ENCODE measurements around the gene SRL. TPM values are rescaled to one million over a fixed set of nuclear protein-coding genes. Genes with fewer than 3 reads are reported as not detected.

Gene SRL
- total and polyA plus RNA-seq, 2 of the 8 experiments (the other 6 are each of a cell fraction or from before 2014, with no cell fraction given), result 0.05 TPM; not detected in 1

DNA sequence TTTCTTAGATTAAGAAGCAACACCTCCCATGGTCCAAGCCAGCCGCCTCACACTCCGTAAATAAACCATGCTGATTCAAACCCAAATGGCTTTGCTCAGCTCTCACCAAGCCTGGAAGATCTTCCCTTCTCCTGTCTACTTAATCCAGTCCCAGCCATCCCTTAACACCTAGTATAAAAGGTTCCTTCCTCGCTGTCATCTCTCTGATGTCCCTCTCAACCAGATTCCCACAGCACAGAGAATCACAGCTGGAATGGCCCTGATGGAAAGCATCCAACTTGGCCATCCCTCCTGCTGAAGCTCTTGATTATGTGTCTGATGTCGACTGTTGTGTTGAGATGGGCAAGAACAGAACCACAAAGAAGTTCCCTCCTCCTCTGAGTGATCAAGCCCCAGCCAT, 75.1 kb downstream of the SRL start:
- Histone ChIP-seq H4K91ac (replicated peaks; ENCODE audit: insufficient read length, low read length) (no peak overlapping the region), H3K36me3 (ENCODE audit: control insufficient read depth in 2 of 4, insufficient read depth in 4 of 4, low read length in 3 of 4) (peaks cover 0 to 2% (median 0%) of the 10 kb centered on the region in 4 experiments; a peak in 1 of 8 replicates), H2AFZ (ENCODE audit: low read length) (no peak overlapping the region), H2AK5ac (ENCODE audit: low read depth, low read length) (no peak overlapping the region), H2BK120ac (replicated peaks; ENCODE audit: low read depth, low read length) (no peak overlapping the region), H3K9me3 (ENCODE audit: insufficient read depth in 2 of 2, low read depth in 1 of 2, low read length in 1 of 2) (no peaks in the 10 kb centered on the region), H3K79me1 (ENCODE audit: low read depth, low read length) (no peaks in the 10 kb centered on the region), H3K23ac (ENCODE audit: insufficient read length) (no peak overlapping the region), H3K27ac (ENCODE audit: low read depth, low read length) (no peak overlapping the region), H2BK15ac (ENCODE audit: low read length) (no peak overlapping the region), H3K18ac (ENCODE audit: extremely low read depth, low read length) (no peak overlapping the region), H3K4me2 (ENCODE audit: insufficient read depth in 1 of 2, low read depth in 2 of 2, low read length in 2 of 2) (no peak overlapping the region), H4K8ac (ENCODE audit: extremely low read depth, insufficient read depth, low read length) (no peak overlapping the region), H3K14ac (ENCODE audit: insufficient read length) (no peak overlapping the region), H4K5ac (ENCODE audit: insufficient read length, low read depth, low read length) (no peak overlapping the region), H2BK5ac (ENCODE audit: low read depth, low read length) (no peak overlapping the region), H4K20me1 (replicated peaks in 1 of 2; ENCODE audit: control insufficient read depth in 1 of 2, insufficient read depth in 2 of 2, low read length in 2 of 2) (no peaks in the 10 kb centered on the region), H3K27me3 (replicated peaks in 1 of 4; ENCODE audit: control insufficient read depth in 3 of 4, extremely low read depth in 1 of 4, insufficient read depth in 3 of 4, low read length in 3 of 4) (no peaks in the 10 kb centered on the region), H3K4me3 (ENCODE audit: extremely low read depth in 1 of 4, insufficient read depth in 2 of 4, low read depth in 3 of 4, low read length in 4 of 4) (no peak overlapping the region), H2BK20ac (ENCODE audit: low read length) (no peak overlapping the region), H3K9ac (replicated peaks in 1 of 4; ENCODE audit: extremely low read depth in 1 of 4, low read depth in 3 of 4, low read length in 3 of 4) (no peak overlapping the region), H3K4me1 (replicated peaks in 1 of 4; ENCODE audit: control insufficient read depth in 3 of 4, insufficient read depth in 4 of 4, low read length in 3 of 4) (no peaks in the 10 kb centered on the region), H3K79me2 (ENCODE audit: control insufficient read depth in 1 of 2, insufficient read depth in 2 of 2, low read length in 2 of 2) (no peaks in the 10 kb centered on the region), H3K56ac (replicated peaks; ENCODE audit: insufficient read length, low read depth, low read length) (no peak overlapping the region), H3K23me2 (ENCODE audit: low read depth, low read length) (no peaks in the 10 kb centered on the region), H2BK12ac (ENCODE audit: low read depth, low read length) (no peak overlapping the region), H3K4ac (replicated peaks; ENCODE audit: insufficient read length, low read depth, low read length) (no peak overlapping the region)
- ChIA-PET CTCF (ENCODE audit: partially characterized antibody) (interaction anchor here (0.6 to 1.3 kb wide), 3 partner anchors 10 to 13 kb away, joined by 3 read pairs; no protein-coding TSS in a partner anchor), POLR2A (ENCODE audit: partially characterized antibody) (no interaction called here)
- 84% methylated on average over 4 of the region's 4 CpGs; no CpG with 5 or more reads in 1 of the 2 experiments for WGBS, 2 experiments (ENCODE audit: extremely low coverage in 1 of 2, insufficient coverage in 1 of 2, insufficient read length in 1 of 2, insufficient replicate concordance in 2 of 2, low coverage in 1 of 2, low lambda C conversion rate in 2 of 2, missing lambda C conversion rate in 1 of 2)
- DNase-seq (ENCODE audit: low read depth in 1 of 2, low spot score in 2 of 2), result no peak
- no peak for FAIRE-seq
- TF ChIP-seq SP2 (IDR thresholded peaks at IDR 0.05; ENCODE audit: low read length) (no peak), RNF2 (IDR thresholded peaks at IDR 0.05; ENCODE audit: borderline replicate concordance, low read depth, low read length, missing control alignments, poor library complexity, severe bottlenecking) (no peak), KDM1A (IDR thresholded peaks at IDR 0.05; ENCODE audit: borderline replicate concordance, low read length) (no peak), EZH2 (IDR thresholded peaks at IDR 0.05; ENCODE audit: low read depth, low read length, severe bottlenecking) (no peak)

Measured in H1 (cell line).